Stomach (tissue), 4 donors: ENCODE results near the gene SPATS1.

ENCODE experiments used
- CTCF ChIP-seq, 7 experiments: fragments of 450-650 bp in 4 of 7; fragments of 200-600 bp in 3 of 7; sonication (generic) in 3 of 7; IDR thresholded peaks; one replicate each; pipeline ENCODE4 v1.5.1; 2016 to 2019; ENCODE audit warnings: antibody characterized with exemption in 7 of 7, control low read depth in 2 of 7, mild to moderate bottlenecking in 1 of 7
- EP300 ChIP-seq: sonication (generic); formaldehyde crosslinking; IDR thresholded peaks from one replicate; pipeline ENCODE4 v1.6.1; 2017; ENCODE audit warnings: antibody characterized with exemption
- POLR2A ChIP-seq, 4 donors: fragments of 450-650 bp; IDR thresholded peaks; one replicate each; pipeline ENCODE4 v1.6.1; 2016; ENCODE audit warnings: antibody characterized with exemption in 4 of 4, control low read depth in 2 of 4, mild to moderate bottlenecking in 1 of 4, moderate library complexity in 1 of 4
- POLR2AphosphoS5 ChIP-seq, 3 donors: sonication (generic); formaldehyde crosslinking; IDR thresholded peaks; one replicate each; pipeline ENCODE4 v1.6.1; 2016; ENCODE audit warnings: antibody characterized with exemption in 3 of 3

- TF ChIP-seq CTCF (IDR thresholded peaks at IDR 0.05) = no peak
- no peak for TF ChIP-seq POLR2A (IDR thresholded peaks at IDR 0.05)
- no peak for TF ChIP-seq EP300
- TF ChIP-seq POLR2AphosphoS5 (IDR thresholded peaks at IDR 0.05) = no peak
Observed at GRCh38 chr6:44327096-44327495, 15.4 kb upstream of the SPATS1 start.
